GM12801 (cell line): Measurements from ENCODE around the gene HNRNPR.

Experiments used
- TF ChIP-seq, protein P1 (sequence below): IDR thresholded peaks from one replicate; pipeline ENCODE4 v1.5.1; 2011; ENCODE audit warnings: control low read depth; ENCODE audit not compliant: insufficient read length; ENCODE audit errors: extremely low read depth

Gene HNRNPR

DNA sequence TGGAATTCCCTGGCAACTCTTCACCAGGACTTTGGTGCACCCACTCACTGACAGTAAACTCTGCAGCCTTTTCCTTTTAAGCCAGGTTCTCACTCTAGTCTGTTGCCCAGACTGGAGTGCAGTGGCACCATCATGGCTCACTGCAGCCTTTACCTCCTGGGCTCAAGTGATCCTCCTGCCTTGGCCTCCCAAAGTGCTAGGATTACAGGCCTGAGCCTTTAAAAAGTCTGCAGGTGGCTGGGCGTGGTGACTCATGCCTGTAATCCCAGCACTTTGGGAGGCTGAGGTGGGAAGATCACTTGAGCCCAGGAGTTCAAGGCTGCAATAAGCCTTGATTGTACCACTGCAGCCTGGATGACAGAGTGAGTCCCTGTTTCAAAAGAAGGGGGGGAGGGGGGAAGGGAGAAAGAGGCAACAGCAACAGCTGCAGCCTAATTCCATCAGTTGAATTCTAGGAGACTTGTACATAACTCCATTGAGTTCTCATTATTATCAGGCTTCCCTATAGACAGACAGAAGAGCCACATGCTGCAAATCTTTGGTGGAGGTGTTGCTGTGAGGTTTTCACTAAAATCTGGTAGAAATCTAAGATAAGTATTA is 8.1 kb upstream of the HNRNPR start:
- TF ChIP-seq, protein P1, sequence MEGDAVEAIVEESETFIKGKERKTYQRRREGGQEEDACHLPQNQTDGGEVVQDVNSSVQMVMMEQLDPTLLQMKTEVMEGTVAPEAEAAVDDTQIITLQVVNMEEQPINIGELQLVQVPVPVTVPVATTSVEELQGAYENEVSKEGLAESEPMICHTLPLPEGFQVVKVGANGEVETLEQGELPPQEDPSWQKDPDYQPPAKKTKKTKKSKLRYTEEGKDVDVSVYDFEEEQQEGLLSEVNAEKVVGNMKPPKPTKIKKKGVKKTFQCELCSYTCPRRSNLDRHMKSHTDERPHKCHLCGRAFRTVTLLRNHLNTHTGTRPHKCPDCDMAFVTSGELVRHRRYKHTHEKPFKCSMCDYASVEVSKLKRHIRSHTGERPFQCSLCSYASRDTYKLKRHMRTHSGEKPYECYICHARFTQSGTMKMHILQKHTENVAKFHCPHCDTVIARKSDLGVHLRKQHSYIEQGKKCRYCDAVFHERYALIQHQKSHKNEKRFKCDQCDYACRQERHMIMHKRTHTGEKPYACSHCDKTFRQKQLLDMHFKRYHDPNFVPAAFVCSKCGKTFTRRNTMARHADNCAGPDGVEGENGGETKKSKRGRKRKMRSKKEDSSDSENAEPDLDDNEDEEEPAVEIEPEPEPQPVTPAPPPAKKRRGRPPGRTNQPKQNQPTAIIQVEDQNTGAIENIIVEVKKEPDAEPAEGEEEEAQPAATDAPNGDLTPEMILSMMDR: no peak

DNA sequence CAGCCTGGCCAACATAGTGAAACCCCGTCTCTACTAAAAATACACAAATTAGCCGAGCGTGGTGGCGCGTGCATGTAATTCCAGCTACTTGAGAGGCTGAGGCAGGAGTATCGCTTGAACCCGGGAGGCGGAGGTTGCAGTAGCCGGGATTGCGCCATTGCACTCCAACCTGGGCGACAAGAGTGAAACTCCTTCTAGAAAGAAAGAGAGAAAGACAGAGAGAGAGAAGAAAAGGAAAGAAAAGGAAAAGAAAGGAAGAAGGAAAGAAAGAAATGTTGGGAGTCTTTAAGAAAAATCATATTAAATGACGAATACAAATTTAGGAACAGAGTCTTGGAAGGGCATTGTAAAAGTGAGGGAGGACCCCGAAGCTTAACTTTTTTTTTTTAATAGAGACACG is 1.8 kb upstream of the HNRNPR start:
- TF ChIP-seq, protein P1: no peak

DNA sequence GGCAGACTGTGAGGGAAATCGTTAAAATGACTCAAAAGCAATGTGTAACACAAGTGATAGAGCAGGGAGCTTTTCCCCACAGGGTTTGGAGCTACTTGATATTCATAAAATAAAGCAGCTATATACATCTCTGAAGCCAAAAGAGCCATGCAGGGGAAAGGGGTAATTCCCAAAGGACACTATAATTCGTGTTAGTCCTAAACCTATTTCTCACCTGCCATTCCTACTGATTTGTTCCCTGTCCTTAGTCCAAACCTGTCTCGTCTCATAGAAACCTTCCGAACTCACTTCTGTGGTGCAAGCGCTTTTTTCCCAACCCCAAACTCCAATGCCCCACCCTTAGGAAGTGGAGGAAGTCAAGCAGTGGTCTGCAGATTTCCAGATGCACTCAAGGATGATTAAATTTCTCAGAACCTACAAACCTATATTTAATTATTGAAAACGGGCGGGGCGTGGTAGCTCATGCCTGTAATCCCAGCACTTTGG is 946 bp upstream of the HNRNPR start:
- TF ChIP-seq, protein P1: no peak

DNA sequence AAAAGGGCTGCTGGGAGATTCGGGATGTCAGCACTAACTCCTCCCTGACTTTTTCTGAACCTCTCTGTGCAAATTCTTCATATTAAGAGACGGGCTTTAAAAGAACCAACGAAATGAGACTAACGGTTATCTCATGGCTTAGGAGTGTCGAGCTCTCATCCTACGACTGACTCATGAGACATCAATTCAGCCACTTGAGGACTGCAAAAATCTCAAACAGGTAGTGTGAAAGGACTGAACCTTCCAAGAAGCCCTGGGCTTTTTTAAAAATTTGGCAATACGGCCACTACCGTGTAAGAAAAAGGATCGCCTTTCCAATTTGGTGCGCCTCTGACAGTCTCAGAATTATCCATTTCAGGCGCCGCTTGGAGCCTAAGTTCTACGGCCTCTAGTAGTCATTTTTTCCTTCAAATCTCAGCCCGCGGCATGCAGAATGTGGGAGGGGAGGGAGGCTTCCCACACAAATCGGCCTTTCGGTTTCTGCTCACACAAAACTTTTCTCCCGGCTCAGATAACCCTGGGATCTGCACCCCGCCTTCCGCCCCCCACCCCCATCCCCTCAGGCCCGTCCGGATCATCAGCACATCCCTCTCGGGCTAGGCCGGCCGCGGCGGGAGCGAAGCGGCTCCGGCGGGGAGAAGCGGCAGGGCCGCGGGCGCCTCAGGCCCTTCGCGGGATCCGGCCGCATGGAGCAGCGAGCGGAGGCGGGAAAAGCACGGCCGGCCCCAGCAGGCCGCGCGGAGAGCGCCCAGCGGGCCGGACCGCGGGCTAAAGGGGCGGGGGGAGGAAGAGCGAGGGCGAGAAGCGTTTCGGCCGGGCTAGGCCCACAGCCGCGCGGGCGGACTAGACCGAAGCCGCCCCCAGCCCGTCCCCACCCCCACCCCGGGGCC is 618 bp downstream of the HNRNPR start:
- TF ChIP-seq, protein P1: no peak

DNA sequence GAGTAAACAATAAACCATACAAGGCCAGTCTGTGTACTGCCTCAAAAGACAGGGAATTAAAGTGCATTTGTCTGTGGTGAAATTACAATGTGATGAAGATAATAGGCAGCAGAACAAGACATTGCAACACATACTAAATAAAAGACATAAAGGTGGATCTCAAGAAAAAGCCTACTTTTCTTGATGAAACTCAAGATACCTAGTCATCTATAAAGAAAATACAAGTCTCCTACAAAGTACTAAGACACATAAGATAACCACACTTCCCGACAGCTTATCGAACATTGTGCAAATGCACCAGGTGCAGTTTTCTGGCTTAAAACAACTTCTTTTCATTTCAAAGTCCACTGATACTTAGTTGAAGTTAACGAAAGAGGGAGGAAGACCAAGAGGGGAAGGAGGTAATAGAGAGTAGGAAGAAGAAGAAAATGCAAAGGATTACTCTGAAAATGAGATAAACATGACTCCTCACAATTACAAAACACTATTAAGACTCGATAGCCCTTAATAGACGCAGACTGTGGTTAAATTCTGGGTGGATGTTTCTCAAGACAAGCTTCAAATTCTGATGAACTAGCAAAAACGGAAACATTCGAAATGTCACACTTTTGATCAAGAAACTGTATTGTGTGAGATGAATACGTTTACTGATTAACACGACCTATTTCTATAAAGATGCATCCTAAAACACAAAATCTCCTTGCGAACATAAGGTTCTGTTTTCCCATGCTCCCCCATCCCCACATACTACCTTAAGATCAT is 2.0 kb downstream of the HNRNPR start:
- TF ChIP-seq, protein P1: no peak

DNA sequence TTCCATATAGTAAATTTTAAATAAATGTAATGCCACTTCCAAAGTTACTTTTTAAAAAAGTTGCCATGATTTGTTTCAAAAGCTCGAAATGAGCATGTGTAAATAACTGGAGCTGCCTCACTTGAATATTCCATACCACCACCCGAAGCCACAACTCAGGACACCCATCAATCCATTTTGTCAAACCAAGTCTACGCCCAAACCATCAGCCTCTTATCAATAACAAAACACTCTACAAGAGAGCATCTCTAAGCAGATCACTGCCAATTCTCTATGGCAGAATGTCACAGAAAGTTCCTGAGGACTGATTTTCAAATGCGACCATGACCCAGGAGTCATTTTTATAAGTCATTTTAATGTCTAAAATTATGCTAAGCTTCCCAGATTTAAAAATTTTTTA is 4.5 kb downstream of the HNRNPR start:
- TF ChIP-seq, protein P1: no peak

DNA sequence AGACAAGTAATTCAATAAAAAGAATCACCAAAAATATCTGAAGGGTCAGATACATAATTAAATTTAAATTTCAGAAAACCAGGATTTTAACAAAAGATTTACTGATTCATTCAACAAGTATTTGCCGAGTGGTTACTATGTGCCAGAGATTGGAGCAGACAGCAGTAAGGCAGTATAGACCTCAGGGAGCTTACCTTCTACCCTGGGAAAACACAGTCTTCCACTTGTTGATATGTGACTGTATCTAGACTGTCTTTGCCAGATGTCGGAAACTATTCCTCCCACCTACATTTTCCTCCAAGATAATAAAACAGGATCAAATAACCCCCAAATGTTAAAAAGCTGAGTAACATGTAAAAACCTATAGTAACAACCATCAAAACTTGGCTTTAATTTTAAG is 6.2 kb downstream of the HNRNPR start:
- TF ChIP-seq, protein P1: no peak
